ENCODE results near the gene PIP5KL1. TPM values are rescaled to one million over a fixed set of nuclear protein-coding genes. Genes with fewer than 3 reads are reported as not detected.
A peak's percentile ranks its signal among the peaks of the same experiment; 100 is the strongest.

Gene PIP5KL1
- total RNA-seq, 1 donor from 2014 or later: 0.85 TPM

GRCh38 chr9:127928676-127929624 is 1.6 kb downstream of the PIP5KL1 start:
- Histone ChIP-seq H3K27me3 (ENCODE audit: low read depth) (peaks cover 59% of the 10 kb centered on the region), H3K9me3 (replicated peaks) (no peaks in the 10 kb centered on the region), H3K27ac (replicated peaks) (no peak overlapping the region), H3K4me1 (peaks cover 37% of the 10 kb centered on the region), H3K36me3 (no peaks in the 10 kb centered on the region), H3K4me3 (no peak overlapping the region)
- intact Hi-C loops (cut with micrococcal nuclease): loop anchor here (10.0 kb wide), 2 partner anchors 344 to 424 kb away; no protein-coding TSS in a partner anchor
- no peak for TF ChIP-seq CTCF (IDR thresholded peaks at IDR 0.05; ENCODE audit: borderline replicate concordance)
- no peak for DNase-seq

- peak overlapping the region; percentile 34 for H3K4me3 ChIP-seq
- DNase-seq: no peak
- no peaks in the 10 kb centered on the region for H3K9me3 ChIP-seq (replicated peaks)
- H3K36me3 ChIP-seq: no peaks in the 10 kb centered on the region
- H3K4me1 ChIP-seq: peaks cover 37% of the 10 kb centered on the region
- no peak overlapping the region for H3K27ac ChIP-seq (replicated peaks)
- peaks cover 67% of the 10 kb centered on the region for H3K27me3 ChIP-seq (ENCODE audit: low read depth)
- intact Hi-C loops (cut with micrococcal nuclease): loop anchor here (10.0 kb wide), 2 partner anchors 343 to 423 kb away; no protein-coding TSS in a partner anchor
- no peak for TF ChIP-seq CTCF (IDR thresholded peaks at IDR 0.05; ENCODE audit: borderline replicate concordance)
Observed at GRCh38 chr9:127927988-127928675, 2.4 kb downstream of the PIP5KL1 start.

- intact Hi-C loops (cut with micrococcal nuclease): loop anchor here (10.0 kb wide), 2 partner anchors 343 to 423 kb away; no protein-coding TSS in a partner anchor
- Histone ChIP-seq H3K27me3 (ENCODE audit: low read depth) (peaks cover 68% of the 10 kb centered on the region), H3K9me3 (replicated peaks) (no peaks in the 10 kb centered on the region), H3K27ac (replicated peaks) (no peak overlapping the region), H3K4me1 (peaks cover 37% of the 10 kb centered on the region), H3K4me3 (peak overlapping the region; percentile 34), H3K36me3 (no peaks in the 10 kb centered on the region)
- DNase-seq: no peak
- no peak for TF ChIP-seq CTCF (IDR thresholded peaks at IDR 0.05; ENCODE audit: borderline replicate concordance)
Observed at GRCh38 chr9:127927201-127927987, 3.2 kb downstream of the PIP5KL1 start.

- intact Hi-C loops (cut with micrococcal nuclease): loop anchor here (10.0 kb wide), 2 partner anchors 342 to 422 kb away; no protein-coding TSS in a partner anchor
- Histone ChIP-seq H3K36me3 (no peaks in the 10 kb centered on the region), H3K9me3 (replicated peaks) (no peaks in the 10 kb centered on the region), H3K27me3 (ENCODE audit: low read depth) (peaks cover 73% of the 10 kb centered on the region), H3K4me3 (peak overlapping the region; percentile 34), H3K27ac (replicated peaks) (no peak overlapping the region), H3K4me1 (peaks cover 40% of the 10 kb centered on the region)
- no peak for DNase-seq
- no peak for TF ChIP-seq CTCF (IDR thresholded peaks at IDR 0.05; ENCODE audit: borderline replicate concordance)
Observed at GRCh38 chr9:127926906-127927200, 3.7 kb downstream of the PIP5KL1 start.
